AG04449 (cell line): ENCODE measurements around the gene CHKA.

ENCODE experiments used
- CTCF ChIA-PET: fragments of 350-600 bp; formaldehyde crosslinking; extraction: SDS; loops from one replicate; lab custom pipeline; 2021; ENCODE audit warnings: antibody characterized with exemption; lab: Yijun Ruan, JAX
- POLR2A ChIA-PET: fragments of 400-600, 350-600 bp; formaldehyde crosslinking; extraction: SDS; loops from one replicate; lab custom pipeline; 2020; ENCODE audit warnings: antibody characterized with exemption, inconsistent platforms; lab: Yijun Ruan, JAX
- DNase-seq: peaks from one replicate; pipeline ENCODE4 v3.0.0-alpha.2; 2010; ENCODE audit warnings: low read depth, low spot score
- H3K4me3 ChIP-seq: 2 replicates; pipeline ENCODE4 v1.5.1; 2011; ENCODE audit warnings: low read depth, mild to moderate bottlenecking, control low read depth, low read length
- CTCF ChIP-seq: IDR thresholded peaks from one replicate; pipeline ENCODE4 v1.5.1; 2011; ENCODE audit warnings: mild to moderate bottlenecking, moderate library complexity, low read length, control low read depth, inconsistent platforms; ENCODE audit not compliant: insufficient read depth; ENCODE audit errors: missing control alignments

CHKA gene

GRCh38 chr11:68032003-68032402 lies 89.2 kb downstream of the CHKA start:
- DNase-seq: no peak
- ChIA-PET POLR2A (interaction anchor here (1.3 kb wide), 1 partner anchor 19 kb away, joined by 4 read pairs; no protein-coding TSS in a partner anchor), CTCF (interaction anchor here (1.3 kb wide), 1 partner anchor 38 kb away, joined by 3 read pairs; no protein-coding TSS in a partner anchor)
- H3K4me3 ChIP-seq: no peak overlapping the region
- TF ChIP-seq CTCF: no peak

- no peak for TF ChIP-seq CTCF
- CTCF ChIA-PET: interaction anchor here (0.8 to 1.5 kb wide), 4 partner anchors 8 to 37 kb away, joined by 3 to 5 read pairs (median 3); partner anchors contain the start of gene TCIRG1
- peak overlapping the region; percentile 98 for H3K4me3 ChIP-seq
- POLR2A ChIA-PET: interaction anchor here (1.3 kb wide), 2 partner anchors 11 to 18 kb away, joined by 4 to 5 read pairs; no protein-coding TSS in a partner anchor
- DNase-seq: no peak
These were observed 90.1 kb downstream of the CHKA start for GRCh38 chr11:68031144-68031464.

GRCh38 chr11:68030318-68031143 lies 90.7 kb downstream of the CHKA start, which contains the start of gene NDUFS8:
NDUFS8 (plus strand) TSS chr11:68030681; CDS start chr11:68032152, 1,471 bp downstream.
- peak within 1 kb of the TSS; percentile 98 for H3K4me3 ChIP-seq
- POLR2A ChIA-PET: interaction anchor here (0.6 to 1.3 kb wide), 4 partner anchors 10 to 17 kb away, joined by 3 to 5 read pairs (median 4); no protein-coding TSS in a partner anchor
- peak; percentile 94 for DNase-seq
- no peak for TF ChIP-seq CTCF
- CTCF ChIA-PET: interaction anchor here (0.8 to 1.5 kb wide), 3 partner anchors 9 to 21 kb away, joined by 3 to 5 read pairs (median 3); partner anchors contain the start of gene TCIRG1

GRCh38 chr11:68028802-68029545 lies 92.2 kb downstream of the CHKA start:
- CTCF ChIA-PET: interaction anchor here (0.9 kb wide), 1 partner anchor 14 kb away, joined by 3 read pairs; no protein-coding TSS in a partner anchor
- H3K4me3 ChIP-seq: no peak overlapping the region
- POLR2A ChIA-PET: interaction anchor here (0.6 to 1.5 kb wide), 4 partner anchors 10 to 175 kb away, joined by 3 to 5 read pairs (median 4); partner anchors contain the start of gene TCIRG1
- TF ChIP-seq CTCF: no peak
- no peak for DNase-seq

GRCh38 chr11:68027667-68028066 lies 93.5 kb downstream of the CHKA start:
- no peak for DNase-seq
- ChIA-PET CTCF (interaction anchor here (1.1 to 1.5 kb wide), 2 partner anchors 9 to 17 kb away, joined by 3 read pairs; partner anchors contain the start of gene ALDH3B1), POLR2A (interaction anchor here (1.5 kb wide), 1 partner anchor 14 kb away, joined by 4 read pairs; no protein-coding TSS in a partner anchor)
- no peak for TF ChIP-seq CTCF
- H3K4me3 ChIP-seq: no peak overlapping the region
